Endothelial cell of umbilical vein (primary cell): ENCODE measurements around the gene FGD6. TPM values are rescaled to one million over a fixed set of nuclear protein-coding genes. Genes with fewer than 3 reads are reported as not detected.

Experiments
- BruUV-seq: library from RNA; stranded (reverse); fragments of 400-500 nt; replicated peaks from 2 replicates; lab custom pipeline; 2021; lab: Mats Ljungman, UMichigan
- CTCF ChIA-PET: fragments of 300-600, 350-600 bp; sonication (Branson Sonifier 250); formaldehyde crosslinking; loops from one replicate; lab custom pipeline; 2021; ENCODE audit warnings: antibody characterized with exemption, inconsistent platforms; lab: Charles Lee
- POLR2A ChIA-PET: fragments of 300-600, 350-600 bp; sonication (Branson Sonifier 250); formaldehyde crosslinking; loops from one replicate; lab custom pipeline; 2021; ENCODE audit warnings: antibody characterized with exemption, inconsistent platforms; lab: Charles Lee
- DNase-seq: peaks from one replicate; pipeline ENCODE4 v3.0.0-alpha.2; 2011; ENCODE audit warnings: low read depth, low spot score
- FAIRE-seq: peaks from 2 replicates; lab custom pipeline; 2011; peaks lifted over from hg19 to GRCh38; lab: Jason Lieb, UNC
- H2AFZ ChIP-seq: 2 replicates; pipeline ENCODE4 v1.6.0; 2012; ENCODE audit warnings: low read depth, low read length, control low read depth, inconsistent platforms
- H3K27ac ChIP-seq: 2 replicates; pipeline ENCODE4 v1.5.1; 2011; ENCODE audit warnings: low read depth, mild to moderate bottlenecking, control low read depth, low read length, moderate library complexity; ENCODE audit not compliant: insufficient read depth
- H3K27me3 ChIP-seq, 2 experiments: 2 replicates each; pipeline versions ENCODE4 v1.6.0 to v1.6.1; 2011; ENCODE audit warnings: low read length in 2 of 2, mixed read lengths in 1 of 2; ENCODE audit not compliant: control insufficient read depth in 2 of 2, insufficient read depth in 2 of 2
- H3K36me3 ChIP-seq, 2 experiments: 2 replicates in 1 of 2; 3 replicates in 1 of 2; pipeline ENCODE4 v1.5.1; 2011; ENCODE audit warnings: low read length in 2 of 2, mild to moderate bottlenecking in 1 of 2, moderate library complexity in 1 of 2; ENCODE audit not compliant: control insufficient read depth in 2 of 2, insufficient read depth in 2 of 2; ENCODE audit errors: extremely low read depth in 1 of 2
- H3K4me1 ChIP-seq: 3 replicates; pipeline ENCODE4 v1.5.1; 2011; ENCODE audit warnings: mild to moderate bottlenecking, low read length; ENCODE audit not compliant: control insufficient read depth, insufficient read depth; ENCODE audit errors: extremely low read depth
- H3K4me2 ChIP-seq: 2 replicates; pipeline ENCODE4 v1.6.1; 2011; ENCODE audit warnings: low read length, control low read depth, mixed read lengths; ENCODE audit not compliant: insufficient read depth
- H3K4me3 ChIP-seq, 3 experiments: fragments of 200-600 bp in 1 of 3; sonication (generic), shearing (Covaris generic) in 1 of 3; replicated peaks in 1 of 3; 2 replicates each; pipeline ENCODE4 v1.5.1; 2011 to 2016; ENCODE audit warnings: control low read depth in 3 of 3, low read length in 3 of 3, mild to moderate bottlenecking in 2 of 3, inconsistent platforms in 1 of 3, low read depth in 1 of 3, moderate library complexity in 1 of 3; ENCODE audit not compliant: insufficient read depth in 1 of 3
- H3K79me2 ChIP-seq: 2 replicates; pipeline ENCODE4 v1.6.0; 2012; ENCODE audit warnings: low read length, inconsistent platforms; ENCODE audit not compliant: control insufficient read depth, insufficient read depth
- H3K9ac ChIP-seq: replicated peaks from 2 replicates; pipeline ENCODE3; 2011; ENCODE audit warnings: low read length, control low read depth; ENCODE audit not compliant: insufficient read depth; ENCODE audit errors: extremely low read depth
- H3K9me1 ChIP-seq: replicated peaks from 3 replicates; pipeline ENCODE4 v1.6.0; 2011; ENCODE audit warnings: mild to moderate bottlenecking, low read length; ENCODE audit not compliant: control insufficient read depth, insufficient read depth; ENCODE audit errors: extremely low read depth
- H3K9me3 ChIP-seq: replicated peaks from 2 replicates; pipeline ENCODE4 v1.5.1; 2012; ENCODE audit warnings: low read length, inconsistent platforms; ENCODE audit not compliant: control insufficient read depth, insufficient read depth
- H4K20me1 ChIP-seq: replicated peaks from 2 replicates; pipeline ENCODE3; 2011; ENCODE audit warnings: mild to moderate bottlenecking, low read length; ENCODE audit not compliant: control insufficient read depth, insufficient read depth; ENCODE audit errors: extremely low read depth
- CTCF ChIP-seq, 2 donors: IDR thresholded peaks; 1 replicate in 1 of 2; 2 replicates in 1 of 2; pipeline ENCODE4 v1.5.1; 2011; ENCODE audit warnings: low read length in 2 of 2, mild to moderate bottlenecking in 2 of 2, moderate library complexity in 2 of 2, control low read depth in 1 of 2, inconsistent platforms in 1 of 2, low read depth in 1 of 2; ENCODE audit not compliant: insufficient read depth in 1 of 2; ENCODE audit errors: extremely low read depth in 1 of 2
- GATA2 ChIP-seq: IDR thresholded peaks from 2 replicates; pipeline ENCODE4 v1.7.0; 2011; ENCODE audit warnings: low read depth, mild to moderate bottlenecking, moderate library complexity, mixed read lengths, low read length; ENCODE audit not compliant: insufficient read length, insufficient read depth
- MAX ChIP-seq: IDR thresholded peaks from 2 replicates; pipeline ENCODE4 v1.6.1; 2011; ENCODE audit not compliant: insufficient read depth, insufficient read length
- dilution Hi-C: fragments of 300-500 bp; cut with MboI; formaldehyde crosslinking; loops from one replicate; pipeline ENCODE4 v1.15.0; 2019; ENCODE audit warnings: low sequenced_read_pairs; ENCODE audit not compliant: extremely low pct_ligation_motif_present
- intact Hi-C: fragments of 100-400 bp; cut with micrococcal nuclease; formaldehyde crosslinking; loops from one replicate; pipeline ENCODE4 v1.10.0; 2022
- polyA plus RNA-seq, 4 experiments: library from polyadenylated mRNA; depleted of rRNA in 3 of 4; stranded (reverse) in 3 of 4; unstranded in 1 of 4; fragments of >200 nt; gene quantifications; 2 replicates each; pipeline versions ENCODE4 v1.2.1 to v1.2.3, GENCODE V29; 2011 to 2012; ENCODE audit warnings: missing spikeins in 1 of 4
- total RNA-seq: library from RNA; stranded (reverse); gene quantifications from 2 replicates; pipeline ENCODE4 v1.2.3, GENCODE V29; 2021

FGD6 gene
- total and polyA plus RNA-seq, 2 donors (not counting 3 experiments of a cell fraction or from before 2014, with no cell fraction given): 5.9 to 14.0 TPM

DNA sequence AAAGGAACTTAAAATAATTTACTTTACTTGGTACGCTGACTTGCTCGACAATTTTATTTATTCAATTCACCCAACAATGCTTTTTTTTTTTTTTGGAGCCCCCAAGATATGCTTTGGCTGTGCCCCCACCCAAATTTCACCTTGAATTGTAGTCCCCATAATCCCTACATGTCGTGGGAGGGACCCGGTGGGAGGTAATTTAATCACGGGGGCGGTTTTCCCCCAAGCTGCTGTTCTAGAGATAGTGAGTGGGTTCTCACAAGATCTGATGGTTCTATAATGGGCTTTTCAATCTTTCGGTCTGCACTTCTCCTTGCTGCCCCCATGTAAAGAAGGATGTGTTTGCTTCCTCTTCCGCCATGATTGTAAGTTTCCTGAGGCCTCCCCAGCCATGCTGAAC is 10.4 kb downstream of the FGD6 start:
- BruUV-seq: no TSS peak
- no peak for FAIRE-seq

More for the DNA sequence above, 10.4 kb downstream of the FGD6 start:
- no peak overlapping the region for H3K4me3 ChIP-seq
- no peaks in the 10 kb centered on the region for H3K9me1 ChIP-seq
- no peak overlapping the region for H3K9ac ChIP-seq
- intact Hi-C loops (no loop called here), dilution Hi-C loops (loop anchor here (25.0 kb wide), 1 partner anchor 95 kb away; no protein-coding TSS in a partner anchor)
- H3K4me1 ChIP-seq: peaks cover 42% of the 10 kb centered on the region
- H3K27ac ChIP-seq: no peak overlapping the region
- CTCF ChIA-PET: interaction anchor here (3.5 kb wide), 1 partner anchor 9 kb away, joined by 29 read pairs; the partner anchor contains the start of genes FGD6 and VEZT
- H3K27me3 ChIP-seq: no peaks in the 10 kb centered on the region
- H2AFZ ChIP-seq: no peak overlapping the region
- H3K4me2 ChIP-seq: no peak overlapping the region
- peaks cover 0 to 2% of the 10 kb centered on the region in 2 experiments for H3K36me3 ChIP-seq
- DNase-seq: no peak
- H4K20me1 ChIP-seq: no peaks in the 10 kb centered on the region
- POLR2A ChIA-PET: no interaction called here
- peaks cover 19% of the 10 kb centered on the region for H3K79me2 ChIP-seq
- no peaks in the 10 kb centered on the region for H3K9me3 ChIP-seq
- no peak for TF ChIP-seq CTCF (IDR thresholded peaks at IDR 0.05; ENCODE audit: extremely low read depth in 1 of 2, insufficient read depth in 1 of 2, low read depth in 1 of 2, low read length in 2 of 2)
- no peak for TF ChIP-seq GATA2
- TF ChIP-seq MAX: no peak
